Heart left ventricle (tissue), 16 donors: ENCODE measurements around the gene TRMT10B. TPM values are rescaled to one million over a fixed set of nuclear protein-coding genes. Genes with fewer than 3 reads are reported as not detected.

Source experiments
- ATAC-seq, 4 donors: fragments of 200-7000 bp; cut with Tn5 transposase; one replicate each; pipeline ENCODE4 v1.9.1; 2020 to 2022; ENCODE audit warnings: moderate library complexity in 4 of 4, mild to moderate bottlenecking in 3 of 4, moderate number of reproducible peaks in 1 of 4
- DNase-seq, 5 donors: peaks; one replicate each; pipeline ENCODE4 v3.0.0-alpha.2; 2020
- H3K27ac ChIP-seq, 12 donors: fragments of 200-600 bp; sonication (generic) in 4 of 12; one replicate each; pipeline versions ENCODE4 v1.5.0 to v1.8.0; 2016 to 2022; ENCODE audit warnings: mild to moderate bottlenecking in 2 of 12
- H3K27me3 ChIP-seq, 9 donors: fragments of 200-600 bp; sonication (generic) in 2 of 9; one replicate each; pipeline versions ENCODE4 v1.5.1 to v1.8.0; 2016 to 2022; ENCODE audit warnings: mild to moderate bottlenecking in 3 of 9
- H3K36me3 ChIP-seq, 9 donors: fragments of 200-600 bp; sonication (generic) in 2 of 9; one replicate each; pipeline versions ENCODE4 v1.5.0 to v1.8.0; 2018 to 2022; ENCODE audit warnings: mild to moderate bottlenecking in 2 of 9
- H3K4me1 ChIP-seq, 12 donors: fragments of 200-600 bp; sonication (generic) in 4 of 12; one replicate each; pipeline versions ENCODE4 v1.5.0 to v1.8.0; 2016 to 2022; ENCODE audit warnings: mild to moderate bottlenecking in 3 of 12
- H3K4me3 ChIP-seq, 12 donors: fragments of 200-600 bp; sonication (generic) in 4 of 12; one replicate each; pipeline versions ENCODE4 v1.5.0 to v1.8.0; 2017 to 2022; ENCODE audit warnings: mild to moderate bottlenecking in 9 of 12, moderate library complexity in 4 of 12
- H3K9me3 ChIP-seq, 12 donors: fragments of 200-600 bp; sonication (generic) in 4 of 12; one replicate each; pipeline versions ENCODE4 v1.5.0 to v1.8.0; 2016 to 2022; ENCODE audit warnings: mild to moderate bottlenecking in 1 of 12
- CTCF ChIP-seq, 12 donors: fragments of 200-600 bp; sonication (generic) in 4 of 12; IDR thresholded peaks; one replicate each; pipeline versions ENCODE4 v1.5.0 to v1.8.0; 2018 to 2022; ENCODE audit warnings: antibody characterized with exemption in 12 of 12, mild to moderate bottlenecking in 5 of 12
- POLR2A ChIP-seq, 2 donors: fragments of 450-650 bp; IDR thresholded peaks; one replicate each; pipeline ENCODE4 v1.6.1; 2017; ENCODE audit warnings: antibody characterized with exemption in 2 of 2, mild to moderate bottlenecking in 2 of 2, moderate library complexity in 2 of 2
- WGBS, 4 donors: extraction: QIAGEN DNeasy Blood & Tissue Kit in 2 of 4; methylation state at CpG; one replicate each; pipeline versions ENCODE4 v1.1.5 to v1.1.7; 2013 to 2018; 5-methylcytosine and 5-hydroxymethylcytosine counted together
- intact Hi-C, 10 donors: fragments of 100-400 bp; cut with DNase I; formaldehyde crosslinking; loops; one replicate each; pipeline versions ENCODE4 v1.11.1 to v1.14.2; 2022
- polyA plus RNA-seq, 2 donors: library from polyadenylated mRNA; stranded (reverse); fragments of 200-250 nt; gene quantifications; one replicate each; pipeline ENCODE4 v1.2.3, GENCODE V29; 2013
- total RNA-seq, 9 donors: library from RNA; depleted of rRNA in 2 of 9; stranded (reverse); fragments of >200 nt in 2 of 9; fragmentation: NEBNext Ultra II Directional in 3 of 9; extraction: Animal tissue kit (Norgen Biotek cat#: 25700) in 3 of 9; gene quantifications; one replicate each; pipeline versions ENCODE4 v1.1.0 to v1.2.4, GENCODE V29; 2016 to 2023
- donor health status: ischemic (EF 13 %, LVEDD 7.1; RV severe dilation, severe dysfunction).
- donor health status: healthy with polysubstance abuse.
- donor health status: DM: no; HTN: yes; CAD: no.
- donor health status: DM: no; HTN: no; CAD: no.
- donor health status: ischemic (EF 25% LVEDD 6.9; RV normal size, moderate dysfunction).
- donor health status: ischemic (EF 25% LVEDD 5.7; RV mildly dilated, moderate dysfunction).
- donor health status: healthy.
- donor health status: DM: yes; HTN: yes; CAD: no.
- donor health status: ischemic (EF 35%, LVEDD 5.7; RV mildly dilated, moderate dysfunction).
- donor health status: nonischemic (EF 11% LVEDD 7.7; RV severe dilation, severe dysfunction).
- donor health status: DM: yes; HTN: yes; CAD: no.
- donor health status: PGD.
- donor health status: ischemic (EF 29% LVEDD 5.4; RV normal size, mild dysfunction).
- donor health status: nonischemic (EF 23%, LVEDD 6.1; RV moderate dilation, normal function).

TRMT10B gene
- total and polyA plus RNA-seq, 11 donors: 2.7 to 5.5 (median 3.5) TPM

GRCh38 chr9:37727013-37727412, 26.6 kb upstream of the TRMT10B start:
- ATAC-seq (no peak), DNase-seq (no peak)
- no peaks in the 10 kb centered on the region for H3K9me3 ChIP-seq
- H3K27ac ChIP-seq: no peak overlapping the region
- H3K27me3 ChIP-seq: peaks cover 0 to 10% (median 0%) of the 10 kb centered on the region in 9 donors
- no peak overlapping the region for H3K4me3 ChIP-seq
- intact Hi-C loops: no loop called here
- no peaks in the 10 kb centered on the region for H3K4me1 ChIP-seq
- H3K36me3 ChIP-seq: no peaks in the 10 kb centered on the region
- TF ChIP-seq CTCF (IDR thresholded peaks at IDR 0.05): no peak
- TF ChIP-seq POLR2A (IDR thresholded peaks at IDR 0.05): no peak
- 86 to 93% (median 90%) methylated on average over 5 of the region's 5 CpGs for WGBS, 4 donors

DNA sequence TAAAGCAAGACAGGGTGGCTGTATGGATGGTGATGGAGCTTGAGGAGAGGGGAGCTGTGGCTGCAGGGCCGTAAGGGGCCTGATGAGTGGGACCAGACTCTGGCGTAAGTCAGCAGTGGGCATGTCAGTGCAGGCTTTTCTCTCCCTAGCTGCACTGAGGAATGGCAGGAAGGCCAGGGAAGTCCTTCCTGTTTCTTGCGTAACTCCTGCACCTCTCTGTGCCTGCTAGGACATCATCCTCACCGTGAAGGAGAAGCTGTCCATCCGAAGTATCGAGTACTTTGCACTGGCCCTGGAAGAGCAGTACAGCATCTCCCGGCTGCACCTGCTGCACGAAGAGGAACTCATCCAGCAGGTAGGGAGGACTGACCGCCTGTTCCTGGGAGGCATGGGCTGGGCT, 24.1 kb upstream of the TRMT10B start:
- no peaks in the 10 kb centered on the region for H3K4me1 ChIP-seq
- no peak overlapping the region for H3K27ac ChIP-seq
- 84 to 88% (median 86%) methylated on average over 9 of the region's 9 CpGs for WGBS, 4 donors
- H3K9me3 ChIP-seq: no peaks in the 10 kb centered on the region
- no peak for DNase-seq
- intact Hi-C loops: no loop called here
- peaks cover 0 to 10% (median 0%) of the 10 kb centered on the region in 9 donors for H3K27me3 ChIP-seq
- TF ChIP-seq POLR2A (IDR thresholded peaks at IDR 0.05): no peak
- TF ChIP-seq CTCF (IDR thresholded peaks at IDR 0.05): no peak
- H3K4me3 ChIP-seq: no peak overlapping the region
- ATAC-seq: no peak
- no peaks in the 10 kb centered on the region for H3K36me3 ChIP-seq

DNA sequence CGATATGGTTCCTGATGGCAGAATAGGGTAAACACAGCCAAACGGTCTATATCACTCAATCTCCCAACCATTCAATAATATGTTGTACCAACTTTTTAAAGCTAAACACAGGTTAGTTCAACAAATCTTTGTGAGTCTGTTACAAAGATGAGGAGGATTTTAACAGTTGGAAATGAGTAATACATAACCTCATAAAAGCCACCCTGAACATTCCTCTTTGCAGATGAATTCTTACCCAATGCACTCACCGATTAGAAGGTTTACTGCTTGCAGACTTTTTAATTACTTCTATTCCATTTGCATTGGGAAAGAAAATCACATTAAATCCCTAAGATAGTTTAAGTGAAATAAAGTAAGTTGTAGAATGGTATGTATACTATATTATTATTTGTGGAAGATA, 23.3 kb upstream of the TRMT10B start:
- WGBS, 4 donors: 83 to 88% (median 84%) methylated on average over 3 of the region's 3 CpGs
- no peaks in the 10 kb centered on the region for H3K36me3 ChIP-seq
- H3K27ac ChIP-seq: no peak overlapping the region
- no peaks in the 10 kb centered on the region for H3K4me1 ChIP-seq
- no peak for ATAC-seq
- no peaks in the 10 kb centered on the region for H3K9me3 ChIP-seq
- intact Hi-C loops: no loop called here
- H3K4me3 ChIP-seq: no peak overlapping the region
- H3K27me3 ChIP-seq: peaks cover 0 to 10% (median 0%) of the 10 kb centered on the region in 9 donors
- no peak for DNase-seq
- TF ChIP-seq POLR2A (IDR thresholded peaks at IDR 0.05) (no peak), CTCF (IDR thresholded peaks at IDR 0.05) (no peak)

DNA sequence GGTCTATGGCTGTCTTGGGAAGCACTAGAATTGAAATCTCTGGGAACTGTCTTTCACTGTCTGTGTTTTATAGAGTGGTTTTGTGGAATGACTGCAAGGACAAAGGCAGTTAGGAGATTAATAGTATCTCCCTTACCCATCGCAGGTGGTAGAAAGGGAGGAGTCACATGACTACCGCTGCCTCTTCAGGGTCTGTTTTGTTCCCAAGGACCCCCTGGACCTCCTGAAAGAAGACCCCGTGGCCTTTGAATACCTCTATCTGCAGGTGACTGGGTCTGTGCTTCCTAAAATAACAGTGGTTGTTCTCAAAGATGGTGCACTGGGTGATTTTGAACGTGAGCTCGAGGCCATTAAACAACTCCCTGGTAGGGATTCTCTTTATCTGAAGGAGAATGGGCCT, 22.8 kb upstream of the TRMT10B start:
- 53 to 68% (median 56%) methylated on average over 5 of the region's 5 CpGs for WGBS, 4 donors
- no peak for TF ChIP-seq CTCF (IDR thresholded peaks at IDR 0.05)
- TF ChIP-seq POLR2A (IDR thresholded peaks at IDR 0.05): no peak
- ATAC-seq: no peak
- H3K27me3 ChIP-seq: peaks cover 0 to 10% (median 0%) of the 10 kb centered on the region in 9 donors
- DNase-seq: no peak
- intact Hi-C loops: no loop called here
- H3K27ac ChIP-seq: no peak overlapping the region
- no peak overlapping the region for H3K4me3 ChIP-seq
- no peaks in the 10 kb centered on the region for H3K4me1 ChIP-seq
- no peaks in the 10 kb centered on the region for H3K9me3 ChIP-seq
- no peaks in the 10 kb centered on the region for H3K36me3 ChIP-seq
